HCT116 (cell line): ENCODE data around the gene ROS1. TPM values are rescaled to one million over a fixed set of nuclear protein-coding genes. Genes with fewer than 3 reads are reported as not detected.

ENCODE experiments used
- ATAC-seq: fragments of 200-7000 bp; cut with Tn5 transposase; 2 replicates; pipeline ENCODE4 v1.9.1; 2020; ENCODE audit warnings: mild to moderate bottlenecking, moderate library complexity
- BruUV-seq: library from RNA; stranded (reverse); fragments of 400-500 nt; replicated peaks from 2 replicates; lab custom pipeline; 2021; lab: Mats Ljungman, UMichigan
- CTCF ChIA-PET: fragments of 300-600 bp; sonication (Branson Sonifier 250); formaldehyde crosslinking; loops from one replicate; lab custom pipeline; 2021; ENCODE audit warnings: antibody characterized with exemption; lab: Charles Lee
- POLR2A ChIA-PET: fragments of 300-600, 350-600 bp; sonication (Branson Sonifier 250); formaldehyde crosslinking; loops from one replicate; lab custom pipeline; 2021; ENCODE audit warnings: antibody characterized with exemption; lab: Charles Lee
- RAD21 ChIA-PET, 2 experiments: fragments of 300-600 bp; sonication (Branson Sonifier 250); formaldehyde crosslinking; loops; one replicate each; lab custom pipeline; 2023; ENCODE audit warnings: low total read pairs in 2 of 2; ENCODE audit not compliant: uncharacterized antibody in 2 of 2, unreplicated experiment in 2 of 2, low non-redundant PET in 1 of 2; lab: Charles Lee
- DNase-seq: peaks from one replicate; pipeline ENCODE4 v3.0.0-alpha.2; 2010; ENCODE audit warnings: low read depth, low spot score
- H2AFZ ChIP-seq: fragments of 200-600 bp; shearing (Covaris generic), sonication (generic); 2 replicates; pipeline ENCODE4 v1.6.1; 2017; ENCODE audit warnings: low read depth, mixed run types, mixed read lengths, antibody characterized with exemption, low read length; ENCODE audit not compliant: poor library complexity, severe bottlenecking
- H3K27ac ChIP-seq: 2 replicates; pipeline ENCODE4 v1.5.1; 2012; ENCODE audit warnings: low read depth, low read length
- H3K27me3 ChIP-seq: fragments of 200-600 bp; sonication (generic); 2 replicates; pipeline ENCODE4 v1.6.1; 2016; ENCODE audit warnings: mixed run types, low read length, mixed read lengths; ENCODE audit not compliant: insufficient read depth
- H3K36me3 ChIP-seq, 2 experiments: fragments of 200-500 bp in 1 of 2; fragments of 200-600 bp in 1 of 2; sonication (Bioruptor generic) in 1 of 2; sonication (generic) in 1 of 2; 2 replicates each; pipeline versions ENCODE4 v1.5.1 to v1.6.1; 2014 to 2016; ENCODE audit warnings: low read length in 2 of 2, inconsistent platforms in 1 of 2, mixed read lengths in 1 of 2, mixed run types in 1 of 2; ENCODE audit not compliant: insufficient read depth in 2 of 2, control insufficient read depth in 1 of 2
- H3K4me1 ChIP-seq, 2 experiments: fragments of 200-600 bp in 1 of 2; sonication (generic) in 1 of 2; 2 replicates each; pipeline versions ENCODE4 v1.5.1 to v1.6.1; 2012 to 2017; ENCODE audit warnings: low read length in 2 of 2, inconsistent platforms in 1 of 2, mild to moderate bottlenecking in 1 of 2, mixed read lengths in 1 of 2, mixed run types in 1 of 2, moderate library complexity in 1 of 2; ENCODE audit not compliant: insufficient read depth in 2 of 2, control insufficient read depth in 1 of 2
- H3K4me2 ChIP-seq: fragments of 200-600 bp; sonication (generic); 2 replicates; pipeline ENCODE4 v1.6.1; 2017; ENCODE audit warnings: mixed run types, low read length, mixed read lengths
- H3K4me3 ChIP-seq, 2 experiments: fragments of 200-600 bp in 1 of 2; sonication (generic) in 1 of 2; replicated peaks in 1 of 2; 2 replicates each; pipeline ENCODE4 v1.5.1; 2011 to 2016; ENCODE audit warnings: low read length in 2 of 2, control low read depth in 1 of 2, low read depth in 1 of 2, mild to moderate bottlenecking in 1 of 2, mixed read lengths in 1 of 2, mixed run types in 1 of 2
- H3K79me2 ChIP-seq: fragments of 200-600 bp; sonication (generic); 2 replicates; pipeline ENCODE4 v1.6.1; 2017; ENCODE audit warnings: mild to moderate bottlenecking, mixed run types, low read length, moderate library complexity, mixed read lengths; ENCODE audit not compliant: insufficient read depth
- H3K9ac ChIP-seq: fragments of 200-600 bp; sonication (generic); 2 replicates; pipeline ENCODE4 v1.6.1; 2016; ENCODE audit warnings: low read length, mixed read lengths
- H3K9me2 ChIP-seq: fragments of 200-600 bp; sonication (generic), shearing (Covaris generic); 2 replicates; pipeline ENCODE4 v1.6.1; 2017; ENCODE audit warnings: mixed run types, mild to moderate bottlenecking, moderate library complexity; ENCODE audit not compliant: insufficient read depth
- H3K9me3 ChIP-seq, 2 experiments: fragments of 200-500 bp in 1 of 2; fragments of 200-600 bp in 1 of 2; sonication (Bioruptor generic) in 1 of 2; sonication (generic) in 1 of 2; 2 replicates each; pipeline ENCODE4 v1.6.1; 2014 to 2017; ENCODE audit warnings: low read length in 2 of 2, mixed read lengths in 2 of 2, inconsistent platforms in 1 of 2, low read depth in 1 of 2, mild to moderate bottlenecking in 1 of 2, mixed run types in 1 of 2, moderate library complexity in 1 of 2; ENCODE audit not compliant: control insufficient read depth in 1 of 2, insufficient read depth in 1 of 2
- H4K20me1 ChIP-seq: fragments of 200-600 bp; sonication (generic), shearing (Covaris generic); 2 replicates; pipeline ENCODE4 v1.6.1; 2017; ENCODE audit warnings: mixed run types, mild to moderate bottlenecking, moderate library complexity; ENCODE audit not compliant: insufficient read depth
- ATF3 ChIP-seq: IDR thresholded peaks from 2 replicates; pipeline ENCODE4 v1.6.1; 2012
- CBX3 ChIP-seq: IDR thresholded peaks from 2 replicates; pipeline ENCODE4 v1.6.1; 2012; ENCODE audit warnings: low read depth
- EZH2 ChIP-seq: fragments of 200-600 bp; sonication (generic); IDR thresholded peaks from 2 replicates; pipeline ENCODE4 v1.6.1; 2017; ENCODE audit warnings: antibody characterized with exemption, mixed run types
- MAX ChIP-seq: IDR thresholded peaks from 2 replicates; pipeline ENCODE4 v1.6.1; 2012
- RAD21 ChIP-seq: IDR thresholded peaks from 2 replicates; pipeline ENCODE4 v1.6.1; 2012; ENCODE audit warnings: low read depth, mild to moderate bottlenecking
- REST ChIP-seq: IDR thresholded peaks from 2 replicates; pipeline ENCODE4 v1.6.1; 2012; ENCODE audit warnings: low read depth
- SIN3A ChIP-seq: IDR thresholded peaks from 2 replicates; pipeline ENCODE4 v1.6.1; 2012; ENCODE audit warnings: low read depth
- SRF ChIP-seq: IDR thresholded peaks from 2 replicates; pipeline ENCODE4 v1.6.1; 2012; ENCODE audit warnings: low read depth
- YY1 ChIP-seq: IDR thresholded peaks from 2 replicates; pipeline ENCODE4 v1.6.1; 2011; ENCODE audit warnings: low read length, low read depth, moderate library complexity, mild to moderate bottlenecking; ENCODE audit not compliant: insufficient replicate concordance; ENCODE audit errors: extremely low read depth
- ZFX ChIP-seq: fragments of 450-650 bp; IDR thresholded peaks from 2 replicates; pipeline ENCODE4 v1.6.1; 2017
- intact Hi-C: fragments of 100-400 bp; cut with micrococcal nuclease; formaldehyde crosslinking; loops from 2 replicates; pipeline ENCODE4 v1.10.0; 2022
- total RNA-seq: library from RNA; stranded (reverse); gene quantifications from one replicate; pipeline ENCODE4 v1.2.1, GENCODE V29; 2021; ENCODE audit not compliant: unreplicated experiment

ROS1 gene
- total RNA-seq, 1 experiment from 2014 or later = not detected

- no peak for TF ChIP-seq SRF
- TF ChIP-seq, all 23 proteins: peak for 0
These were observed 98.4 kb downstream of the ROS1 start (continued) for GRCh38 chr6:117327149-117328004.

- BruUV-seq = no TSS peak
- RAD21 ChIA-PET = no interaction called here
- Histone ChIP-seq H3K9ac (no peak overlapping the region), H3K4me1 (no peaks in the 10 kb centered on the region), H3K79me2 (no peaks in the 10 kb centered on the region), H3K4me2 (no peak overlapping the region), H3K27ac (no peak overlapping the region), H2AFZ (no peak overlapping the region)
- ATAC-seq = no peak
- TF ChIP-seq EZH2 (no peak), RAD21 (no peak), ATF3 (no peak), SIN3A (no peak), YY1 (no peak), REST (no peak), MAX (no peak), CBX3 (no peak), ZFX (no peak)
- TF ChIP-seq, all 23 proteins: peak for 0
- Histone ChIP-seq H3K4me3 (no peak overlapping the region), H3K9me3 (no peaks in the 10 kb centered on the region), H4K20me1 (no peaks in the 10 kb centered on the region), H3K27me3 (no peaks in the 10 kb centered on the region), H3K9me2 (no peaks in the 10 kb centered on the region), H3K36me3 (no peaks in the 10 kb centered on the region)
- intact Hi-C loops = no loop called here
- no peak for DNase-seq
- CTCF ChIA-PET = no interaction called here
- POLR2A ChIA-PET = no interaction called here
These were observed 99.3 kb downstream of the ROS1 start for GRCh38 chr6:117326396-117326795.
